ENCODE data around the gene SNX10. TPM values are rescaled to one million over a fixed set of nuclear protein-coding genes. Genes with fewer than 3 reads are reported as not detected.

The SNX10 gene
- total and polyA plus RNA-seq, 2 of the 8 experiments (the other 6 are each of a cell fraction or from before 2014, with no cell fraction given): 4.4 to 9.6 TPM

DNA sequence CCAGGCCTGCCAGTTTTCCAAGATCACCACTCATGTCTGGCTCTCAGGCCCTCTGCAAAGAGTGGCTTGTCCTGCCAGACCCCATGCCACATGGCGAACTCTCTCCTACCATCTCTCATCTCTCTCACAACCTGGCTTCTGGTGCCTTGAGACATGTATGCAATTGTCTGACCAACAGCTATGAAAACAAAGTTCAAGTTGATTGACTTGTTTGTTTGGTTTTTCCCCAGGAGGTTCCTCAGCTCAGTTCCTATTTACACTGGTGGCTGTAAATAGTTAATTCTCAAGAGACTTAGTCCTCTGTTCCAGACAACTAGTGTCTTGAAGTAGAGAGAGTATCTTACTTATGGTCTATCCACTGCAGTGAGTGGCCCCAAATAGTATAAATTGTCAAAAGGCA lies 131.8 kb downstream of the SNX10 start:
- WGBS, 2 experiments (ENCODE audit: extremely low coverage in 1 of 2, insufficient coverage in 1 of 2, insufficient read length in 1 of 2, insufficient replicate concordance in 2 of 2, low coverage in 1 of 2, low lambda C conversion rate in 2 of 2, missing lambda C conversion rate in 1 of 2): 82% methylated on average over 1 of the region's 1 CpG; no CpG with 5 or more reads in 1 of the 2 experiments
- Histone ChIP-seq H3K79me1 (ENCODE audit: low read depth, low read length) (no peaks in the 10 kb centered on the region), H3K14ac (ENCODE audit: insufficient read length) (no peak overlapping the region), H2BK5ac (ENCODE audit: low read depth, low read length) (no peak overlapping the region), H2AK5ac (ENCODE audit: low read depth, low read length) (no peak overlapping the region), H3K27ac (ENCODE audit: low read depth, low read length) (no peak overlapping the region), H3K4me2 (ENCODE audit: insufficient read depth in 1 of 2, low read depth in 2 of 2, low read length in 2 of 2) (no peak overlapping the region), H4K5ac (ENCODE audit: insufficient read length, low read depth, low read length) (no peak overlapping the region), H2BK120ac (replicated peaks; ENCODE audit: low read depth, low read length) (no peak overlapping the region), H3K79me2 (ENCODE audit: control insufficient read depth in 1 of 2, insufficient read depth in 2 of 2, low read length in 2 of 2) (no peaks in the 10 kb centered on the region), H3K56ac (replicated peaks; ENCODE audit: insufficient read length, low read depth, low read length) (no peak overlapping the region), H2BK20ac (ENCODE audit: low read length) (no peak overlapping the region), H3K23me2 (ENCODE audit: low read depth, low read length) (no peaks in the 10 kb centered on the region), H4K8ac (ENCODE audit: extremely low read depth, insufficient read depth, low read length) (no peak overlapping the region), H3K9me3 (ENCODE audit: insufficient read depth in 2 of 2, low read depth in 1 of 2, low read length in 1 of 2) (no peaks in the 10 kb centered on the region), H4K20me1 (replicated peaks in 1 of 2; ENCODE audit: control insufficient read depth in 1 of 2, insufficient read depth in 2 of 2, low read length in 2 of 2) (no peaks in the 10 kb centered on the region), H2BK15ac (ENCODE audit: low read length) (no peak overlapping the region), H2AFZ (ENCODE audit: low read length) (no peak overlapping the region), H4K91ac (replicated peaks; ENCODE audit: insufficient read length, low read length) (no peak overlapping the region), H3K4ac (replicated peaks; ENCODE audit: insufficient read length, low read depth, low read length) (no peak overlapping the region), H3K18ac (ENCODE audit: extremely low read depth, low read length) (no peak overlapping the region), H3K9ac (replicated peaks in 1 of 4; ENCODE audit: extremely low read depth in 1 of 4, low read depth in 3 of 4, low read length in 3 of 4) (no peak overlapping the region), H3K36me3 (ENCODE audit: control insufficient read depth in 2 of 4, insufficient read depth in 4 of 4, low read length in 3 of 4) (no peaks in the 10 kb centered on the region), H2BK12ac (ENCODE audit: low read depth, low read length) (no peak overlapping the region), H3K27me3 (replicated peaks in 1 of 4; ENCODE audit: control insufficient read depth in 3 of 4, extremely low read depth in 1 of 4, insufficient read depth in 3 of 4, low read length in 3 of 4) (no peaks in the 10 kb centered on the region), H3K4me1 (replicated peaks in 1 of 4; ENCODE audit: control insufficient read depth in 3 of 4, insufficient read depth in 4 of 4, low read length in 3 of 4) (peaks cover 0 to 4% (median 3%) of the 10 kb centered on the region in 4 experiments; a peak in 3 of 7 replicates), H3K23ac (ENCODE audit: insufficient read length) (no peak overlapping the region), H3K4me3 (ENCODE audit: extremely low read depth in 1 of 4, insufficient read depth in 2 of 4, low read depth in 3 of 4, low read length in 4 of 4) (no peak overlapping the region)
- CTCF ChIA-PET (ENCODE audit: partially characterized antibody): interaction anchor here (1.0 kb wide), 1 partner anchor 46 kb away, joined by 3 read pairs; no protein-coding TSS in a partner anchor
- POLR2A ChIA-PET (ENCODE audit: partially characterized antibody): no interaction called here
- FAIRE-seq (no peak), DNase-seq (ENCODE audit: low read depth in 1 of 2, low spot score in 2 of 2) (no peak)
- TF ChIP-seq MAX (IDR thresholded peaks at IDR 0.05) (no peak), GTF2F1 (IDR thresholded peaks at IDR 0.05; ENCODE audit: borderline replicate concordance, low read depth, low read length) (no peak), SIRT6 (IDR thresholded peaks at IDR 0.05; ENCODE audit: low read length) (no peak), MAFK (IDR thresholded peaks at IDR 0.05; ENCODE audit: low read depth, low read length) (no peak), RAD21 (IDR thresholded peaks at IDR 0.05 in 1 of 2, conservative IDR thresholded peaks at IDR 0.05 in 1 of 2; ENCODE audit: low read depth in 2 of 2, low read length in 2 of 2) (no peak), CTBP2 (IDR thresholded peaks at IDR 0.05; ENCODE audit: borderline replicate concordance, insufficient read depth, insufficient read length, low read length) (no peak), EP300 (IDR thresholded peaks at IDR 0.05; ENCODE audit: borderline replicate concordance in 1 of 2, low read depth in 2 of 2, low read length in 2 of 2) (no peak), CEBPB (IDR thresholded peaks at IDR 0.05; ENCODE audit: low read depth, low read length) (no peak), POLR2A (IDR thresholded peaks at IDR 0.05; ENCODE audit: control extremely low read depth in 1 of 2, low read depth in 2 of 2, low read length in 2 of 2) (no peak), POLR2AphosphoS5 (IDR thresholded peaks at IDR 0.05; ENCODE audit: low read depth, low read length) (no peak), RXRA (IDR thresholded peaks at IDR 0.05; ENCODE audit: insufficient read depth, low read depth, low read length) (no peak), SIX5 (IDR thresholded peaks at IDR 0.05; ENCODE audit: low read depth, low read length) (no peak), KDM1A (IDR thresholded peaks at IDR 0.05; ENCODE audit: borderline replicate concordance, low read length) (no peak), POU5F1 (IDR thresholded peaks at IDR 0.05; ENCODE audit: low read depth, low read length) (no peak), CREB1 (IDR thresholded peaks at IDR 0.05) (no peak)

All from H1 (cell line).